ENCODE results near the gene TBC1D17.

The TBC1D17 gene

DNA sequence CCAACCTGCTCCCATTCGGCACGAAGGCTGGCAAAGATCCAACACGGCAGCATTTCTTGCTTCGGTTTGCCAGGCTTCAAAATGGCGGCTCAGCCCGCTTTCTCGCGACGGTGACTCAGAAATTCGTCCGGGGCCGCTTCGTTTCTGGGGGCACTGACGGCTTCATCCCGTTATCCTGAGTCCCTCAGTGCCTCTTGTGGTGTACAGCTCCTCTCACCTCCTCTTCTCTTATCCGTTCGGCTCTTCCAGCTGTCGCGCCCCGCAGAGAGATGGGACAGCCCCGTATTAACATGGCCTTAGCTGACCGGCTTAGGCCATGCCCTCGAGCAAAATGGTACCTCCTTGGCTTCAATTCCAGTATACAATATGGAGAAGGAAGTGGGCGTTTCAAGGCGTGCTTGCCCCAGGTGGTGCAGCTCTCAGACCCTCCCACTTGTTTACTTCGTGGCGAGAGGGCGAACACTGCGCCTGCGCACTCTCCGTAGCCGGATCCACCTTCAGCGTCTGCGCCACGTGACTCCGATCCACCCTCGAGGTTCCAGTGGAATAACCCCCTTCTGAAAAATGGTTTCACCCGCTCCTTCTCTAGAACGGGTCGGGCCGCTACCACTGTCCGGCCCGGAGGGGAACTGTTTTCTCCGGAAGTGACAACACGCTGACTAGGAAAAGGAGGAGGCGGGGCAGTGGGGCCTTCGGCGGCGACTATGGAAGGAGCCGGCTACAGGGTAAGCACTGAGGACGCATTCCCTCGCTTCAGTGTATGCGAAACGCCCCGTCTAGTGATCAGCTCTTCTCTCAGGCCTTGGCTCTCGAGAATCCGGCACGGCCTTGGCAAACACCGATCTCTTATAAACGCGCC lies at the start of gene TBC1D17, which contains the start of gene AKT1S1:
TBC1D17 (plus strand) TSS at position 683 of the 859 bp plus-strand sequence; CDS start at position 705, 22 bp downstream.
AKT1S1 (minus strand) TSS at position 336 of the 859 bp plus-strand sequence. CDS start 4,060 bp downstream, outside the sequence.
- DNase-seq (ENCODE audit: low spot score): peak; percentile 100

DNA sequence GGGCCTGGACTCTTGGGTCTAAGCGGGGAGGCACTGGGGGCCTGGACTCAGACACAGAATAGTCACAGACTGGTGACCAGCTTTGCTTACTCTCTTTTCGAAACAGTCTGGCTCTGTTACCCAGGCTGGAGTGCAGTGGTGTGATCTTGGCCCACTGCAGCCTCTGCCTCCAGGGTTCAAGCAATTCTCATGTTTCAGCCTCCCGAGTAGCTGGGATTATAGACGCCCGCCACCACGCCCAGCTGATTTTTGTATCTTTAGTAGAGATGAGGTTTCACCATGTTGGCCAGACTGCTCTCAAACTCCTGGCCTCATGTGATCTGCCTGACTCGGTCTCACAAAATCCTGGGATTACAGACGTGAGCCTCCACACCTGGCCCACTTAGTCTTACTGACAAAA lies 48.3 kb upstream of the TBC1D17 start:
- no peak for DNase-seq (ENCODE audit: low spot score)

DNA sequence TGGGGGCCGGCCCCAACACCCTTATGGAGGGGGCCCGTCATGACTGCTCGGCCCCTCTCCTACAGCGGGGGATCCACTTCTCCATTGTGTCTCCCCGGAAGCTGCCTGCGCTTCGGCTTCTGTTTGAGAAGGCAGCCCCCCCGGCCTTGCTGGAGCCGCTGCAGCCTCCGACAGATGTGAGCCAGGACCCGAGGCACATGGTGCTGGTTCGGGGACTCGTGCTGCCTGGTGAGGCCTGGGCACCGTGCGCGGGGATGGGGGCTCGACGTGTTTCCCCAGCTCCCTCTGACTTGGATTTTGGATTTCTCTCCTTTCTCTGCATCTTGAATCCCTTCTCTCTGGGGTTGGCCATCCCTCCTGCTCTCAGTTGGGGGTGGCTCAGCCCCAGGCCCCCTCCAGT lies 47.8 kb upstream of the TBC1D17 start:
- no peak for DNase-seq (ENCODE audit: low spot score)

DNA sequence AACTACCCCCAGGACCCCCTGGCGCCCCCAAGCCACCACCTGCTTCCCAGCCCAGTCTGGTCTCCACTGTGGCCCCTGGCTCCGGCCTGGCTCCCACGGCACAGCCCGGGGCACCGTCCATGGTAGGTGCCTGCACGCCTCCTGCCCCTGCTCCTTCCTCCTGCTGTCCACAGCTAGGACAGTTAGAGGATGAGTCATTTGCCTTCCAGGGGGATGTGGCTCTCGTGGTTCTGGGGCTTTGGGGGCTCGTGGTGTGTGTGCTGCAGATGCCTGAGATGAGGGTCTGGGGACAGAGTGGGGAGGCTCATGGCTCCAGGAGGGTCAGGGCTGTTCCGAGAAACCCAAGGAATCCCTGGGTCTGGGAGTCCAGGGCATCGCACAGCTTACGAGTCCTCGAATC lies 46.7 kb upstream of the TBC1D17 start:
- DNase-seq (ENCODE audit: low spot score): no peak

DNA sequence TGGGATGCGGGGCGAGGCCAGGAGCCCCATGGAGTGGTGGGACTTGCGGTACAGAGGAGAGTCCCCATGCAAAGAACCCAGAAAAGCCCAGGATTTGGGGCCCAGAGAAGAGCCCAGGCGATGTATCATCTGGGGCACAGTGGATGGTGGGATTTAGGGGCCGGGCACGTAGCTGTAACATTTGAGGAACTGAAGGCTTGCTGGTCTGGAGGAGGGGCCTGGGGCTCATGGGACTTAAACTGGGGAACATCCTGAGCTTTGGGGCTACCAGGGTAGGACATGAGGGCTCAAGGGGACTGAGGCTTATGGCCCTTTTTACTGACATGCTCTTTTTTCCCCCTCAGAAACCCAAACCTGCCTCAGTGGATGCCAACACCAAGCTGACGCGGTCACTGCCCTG lies 45.9 kb upstream of the TBC1D17 start:
- no peak for DNase-seq (ENCODE audit: low spot score)

DNA sequence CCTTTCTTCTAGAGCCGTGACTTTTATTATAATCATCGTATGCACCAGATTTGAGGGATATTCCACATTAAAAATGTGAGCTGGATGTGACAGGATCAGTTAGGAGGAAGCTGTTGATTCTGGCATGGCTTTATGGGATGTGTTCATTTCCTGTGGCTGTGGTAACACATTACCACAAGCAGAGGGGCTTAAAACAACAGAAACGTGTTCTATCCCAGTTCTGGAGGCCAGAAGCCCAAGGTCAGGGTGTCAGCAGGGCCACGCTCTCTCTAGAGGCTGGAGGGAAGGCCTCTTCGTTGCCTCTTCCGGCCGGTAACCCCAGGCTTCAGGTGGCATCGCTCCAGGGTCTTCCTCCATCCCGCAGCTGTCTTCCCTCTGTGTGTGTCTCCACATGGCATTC lies 44.9 kb upstream of the TBC1D17 start:
- DNase-seq (ENCODE audit: low spot score): no peak

DNA sequence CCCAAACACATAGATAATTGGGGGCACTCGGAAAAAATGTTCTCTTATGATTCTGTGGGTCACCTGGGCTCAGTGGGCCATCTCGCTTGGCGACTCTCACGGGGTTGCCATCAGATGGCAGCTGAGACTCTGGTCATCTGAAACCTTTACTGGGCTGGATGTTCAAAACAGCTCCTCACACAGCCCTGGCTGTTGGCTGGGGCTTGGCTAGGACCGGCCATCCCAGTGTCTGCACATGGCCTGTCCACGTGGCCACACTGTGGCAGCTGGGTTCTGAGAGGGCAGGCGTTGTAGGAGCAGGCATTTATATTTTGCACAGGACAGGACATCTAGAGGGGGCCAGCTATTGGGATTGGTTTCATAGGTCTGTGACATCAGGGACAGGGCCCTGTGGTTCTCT lies 43.9 kb upstream of the TBC1D17 start:
- no peak for DNase-seq (ENCODE audit: low spot score)

DNA sequence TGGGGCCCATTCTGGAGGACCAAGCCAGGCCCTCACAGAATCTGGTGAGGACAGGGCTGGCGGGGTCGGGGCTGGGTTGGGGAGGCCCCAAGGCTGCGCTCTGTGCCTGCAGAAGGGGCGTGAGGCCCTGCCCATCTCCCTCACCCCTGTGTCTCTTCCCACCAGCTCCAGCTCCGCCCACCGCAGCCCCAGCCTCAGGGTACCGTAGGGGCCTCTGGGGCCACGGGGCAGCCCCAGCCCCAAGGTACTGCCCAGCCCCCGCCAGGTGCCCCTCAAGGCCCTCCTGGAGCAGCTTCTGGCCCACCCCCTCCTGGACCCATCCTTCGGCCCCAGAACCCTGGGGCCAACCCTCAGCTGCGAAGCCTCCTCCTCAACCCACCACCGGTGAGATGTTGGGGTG lies 41.9 kb upstream of the TBC1D17 start:
- no peak for DNase-seq (ENCODE audit: low spot score)

DNA sequence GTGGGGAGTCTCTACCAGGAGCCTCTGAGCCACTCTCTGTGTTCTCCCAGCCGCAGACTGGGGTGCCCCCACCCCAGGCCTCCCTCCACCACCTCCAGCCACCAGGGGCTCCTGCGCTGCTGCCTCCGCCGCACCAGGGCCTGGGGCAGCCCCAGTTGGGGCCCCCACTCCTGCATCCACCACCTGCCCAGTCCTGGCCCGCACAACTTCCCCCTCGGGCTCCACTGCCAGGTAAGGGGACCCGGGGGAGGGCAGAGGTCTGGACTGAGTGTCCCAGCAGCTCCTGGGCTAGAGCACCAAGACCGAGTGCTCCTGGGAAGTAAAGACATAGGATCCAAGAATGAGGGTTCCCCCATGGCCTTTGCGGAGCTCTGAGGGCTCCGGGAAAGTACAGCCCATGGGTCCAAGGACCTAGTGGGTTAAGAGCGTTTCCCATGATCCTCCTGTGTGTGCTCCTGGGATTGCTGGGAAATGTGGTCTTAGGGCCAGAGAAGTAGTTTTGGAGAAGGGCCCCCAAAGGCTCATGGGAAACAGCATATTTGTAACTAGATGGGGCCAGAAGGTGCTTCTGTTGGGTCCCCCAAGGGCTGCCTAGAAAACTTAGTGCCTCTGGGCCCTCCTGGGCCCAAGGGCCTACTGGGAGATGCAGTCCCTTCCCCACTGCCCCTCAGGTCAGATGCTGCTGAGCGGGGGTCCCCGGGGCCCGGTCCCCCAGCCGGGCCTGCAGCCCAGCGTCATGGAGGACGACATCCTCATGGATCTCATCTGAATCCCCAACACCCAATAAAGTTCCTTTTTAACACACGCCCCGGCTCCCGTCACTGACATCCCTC lies 41.1 kb upstream of the TBC1D17 start:
- DNase-seq (ENCODE audit: low spot score): no peak

DNA sequence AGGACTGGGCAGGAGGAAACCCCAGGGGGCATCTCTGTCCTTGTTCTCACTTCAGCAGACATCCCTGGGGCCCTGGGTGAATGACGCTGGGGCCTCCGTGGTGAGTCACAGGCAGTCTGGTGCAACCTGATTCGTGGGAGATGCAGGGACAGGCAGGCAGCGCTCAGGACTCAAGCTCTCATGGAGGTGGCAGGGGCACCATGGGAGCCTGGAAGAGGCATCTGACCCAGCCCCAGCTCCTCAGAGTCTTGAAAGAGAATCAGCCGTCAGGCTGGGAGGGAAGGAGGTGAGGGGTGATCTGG lies 40.5 kb upstream of the TBC1D17 start:
- DNase-seq (ENCODE audit: low spot score): no peak

DNA sequence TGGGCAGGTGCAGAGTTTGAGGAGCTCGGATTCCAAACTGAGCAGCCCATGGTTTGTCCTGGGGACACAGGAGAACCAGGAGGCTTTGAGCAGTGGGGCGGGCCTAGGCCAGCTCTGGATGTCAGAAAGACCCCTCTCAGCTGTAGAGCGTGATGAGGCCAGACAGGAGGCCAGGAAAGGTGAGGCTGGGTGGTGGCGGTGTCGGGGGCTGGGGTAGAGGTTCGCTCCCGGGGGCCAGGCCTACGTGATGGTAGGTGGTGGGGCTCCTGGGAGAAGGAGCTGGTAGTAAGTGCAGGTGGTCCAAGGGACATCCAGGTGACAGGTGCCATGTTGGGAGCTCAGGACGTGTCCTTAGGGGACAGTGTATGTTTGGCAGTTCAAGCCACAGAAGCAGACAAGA lies 40.1 kb upstream of the TBC1D17 start:
- DNase-seq (ENCODE audit: low spot score): no peak

DNA sequence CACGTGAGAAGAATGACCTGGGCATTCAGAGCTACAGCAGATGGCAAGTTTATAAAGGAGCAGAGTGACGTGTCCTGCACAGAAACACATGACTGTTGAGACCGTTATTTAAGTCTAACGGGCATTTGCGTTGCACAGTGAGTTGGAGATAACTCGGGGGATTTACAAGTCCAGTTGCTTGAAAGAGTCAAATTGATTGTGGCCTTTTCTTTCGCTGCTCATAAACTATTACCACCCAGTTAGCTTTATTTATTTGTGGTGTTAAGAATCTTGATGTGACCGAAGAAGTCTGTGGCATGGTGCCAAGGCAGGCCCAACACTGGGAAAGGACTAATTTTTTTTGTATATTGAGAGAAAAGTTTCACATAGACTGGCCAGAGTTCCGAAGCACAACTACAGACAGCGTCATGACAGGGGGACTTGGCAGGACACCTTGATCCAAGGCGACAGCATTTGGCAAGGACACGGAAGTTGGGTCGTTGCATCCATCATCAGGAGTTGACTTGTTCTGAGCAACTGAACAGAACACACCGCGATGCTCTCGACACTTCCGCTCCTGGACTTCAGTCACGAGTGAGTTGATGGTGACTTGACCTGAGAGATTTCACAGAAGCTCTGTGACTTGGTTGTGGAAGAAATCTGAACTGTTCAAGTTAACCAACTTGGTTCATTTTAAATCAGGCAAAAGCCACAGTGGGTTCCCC lies 38.5 kb upstream of the TBC1D17 start:
- no peak for DNase-seq (ENCODE audit: low spot score)

DNA sequence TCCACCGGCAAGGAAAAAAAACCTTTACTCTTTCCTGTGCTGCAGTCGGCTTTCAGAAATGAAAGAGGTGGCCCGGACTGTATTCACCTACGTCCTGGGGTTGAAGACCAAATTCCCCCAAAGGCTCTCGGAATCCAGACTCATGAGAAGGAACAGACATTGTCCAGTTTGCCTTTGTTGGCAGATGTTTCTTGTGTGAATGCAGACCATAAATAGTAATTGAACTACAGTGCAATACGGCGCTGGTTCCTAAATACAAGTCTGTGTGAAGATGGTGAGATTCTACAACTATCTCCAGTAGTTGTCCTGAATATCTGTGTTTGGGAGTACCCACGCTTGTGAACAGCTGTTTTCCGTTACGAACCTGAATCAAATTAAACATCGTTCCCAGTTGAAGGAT lies 37.8 kb upstream of the TBC1D17 start:
- DNase-seq (ENCODE audit: low spot score): no peak

DNA sequence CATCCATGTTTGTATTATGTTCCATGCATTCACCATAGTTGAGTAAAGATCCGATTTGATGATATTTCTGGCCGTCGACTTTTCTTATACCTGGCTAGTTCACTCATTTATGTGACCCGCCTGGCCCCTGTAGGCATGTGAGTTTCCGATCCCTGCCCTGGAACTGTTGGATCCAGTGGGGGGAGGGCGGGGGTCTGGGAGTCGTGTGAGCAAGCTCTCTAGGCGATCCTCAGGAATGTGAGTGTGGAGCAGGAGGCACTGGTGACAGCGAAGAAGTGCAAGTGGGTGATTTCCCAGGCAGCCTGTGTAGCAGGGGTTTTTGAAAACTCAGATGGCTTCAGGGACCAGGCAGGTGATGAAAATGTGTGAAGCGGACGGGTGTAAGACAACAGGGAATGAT lies 37.2 kb upstream of the TBC1D17 start:
- no peak for DNase-seq (ENCODE audit: low spot score)

DNA sequence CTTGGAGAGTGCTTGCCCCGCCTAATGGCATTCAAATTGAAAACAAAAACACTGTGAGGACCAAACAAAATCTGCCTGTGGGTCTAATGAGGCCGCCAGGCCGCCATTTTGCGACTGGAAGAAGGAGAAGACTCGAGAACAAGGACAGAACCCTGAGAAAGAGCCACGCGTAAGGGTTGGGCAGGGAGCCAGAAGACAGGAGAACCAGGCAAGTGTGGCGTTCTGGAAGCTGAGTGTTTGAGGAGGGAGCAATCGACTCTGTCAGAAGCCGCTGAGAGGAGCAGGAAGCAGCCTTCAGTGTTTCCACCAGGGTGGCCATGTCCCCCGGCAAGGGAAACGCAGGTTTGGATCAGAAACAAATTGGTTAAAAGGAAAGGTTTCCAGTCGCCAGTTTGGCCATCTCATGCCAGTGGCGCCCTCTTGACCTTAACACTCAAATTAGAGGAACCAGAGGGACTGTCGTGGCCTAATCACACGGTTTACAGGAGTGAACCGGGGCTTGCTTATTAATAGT lies 36.7 kb upstream of the TBC1D17 start:
- no peak for DNase-seq (ENCODE audit: low spot score)

DNA sequence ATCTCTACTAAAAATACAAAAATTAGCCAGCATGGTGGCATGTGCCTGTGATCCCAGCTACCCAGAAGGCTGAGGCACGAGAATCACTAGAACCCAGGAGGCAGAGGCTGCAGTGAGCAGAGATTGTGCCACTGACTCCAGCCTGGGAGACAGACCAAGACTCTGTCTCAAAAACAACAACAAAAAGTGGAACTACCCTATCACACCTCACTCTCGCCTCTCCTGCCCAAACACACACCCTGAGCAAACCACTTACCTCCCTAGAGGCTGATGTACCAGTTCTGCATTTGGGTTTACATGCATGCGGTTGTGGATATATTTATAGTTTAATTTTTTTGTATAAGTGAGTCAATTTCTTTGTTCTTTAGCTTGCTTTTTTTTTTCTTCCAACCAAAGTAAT lies 34.2 kb upstream of the TBC1D17 start:
- DNase-seq (ENCODE audit: low spot score): no peak

DNA sequence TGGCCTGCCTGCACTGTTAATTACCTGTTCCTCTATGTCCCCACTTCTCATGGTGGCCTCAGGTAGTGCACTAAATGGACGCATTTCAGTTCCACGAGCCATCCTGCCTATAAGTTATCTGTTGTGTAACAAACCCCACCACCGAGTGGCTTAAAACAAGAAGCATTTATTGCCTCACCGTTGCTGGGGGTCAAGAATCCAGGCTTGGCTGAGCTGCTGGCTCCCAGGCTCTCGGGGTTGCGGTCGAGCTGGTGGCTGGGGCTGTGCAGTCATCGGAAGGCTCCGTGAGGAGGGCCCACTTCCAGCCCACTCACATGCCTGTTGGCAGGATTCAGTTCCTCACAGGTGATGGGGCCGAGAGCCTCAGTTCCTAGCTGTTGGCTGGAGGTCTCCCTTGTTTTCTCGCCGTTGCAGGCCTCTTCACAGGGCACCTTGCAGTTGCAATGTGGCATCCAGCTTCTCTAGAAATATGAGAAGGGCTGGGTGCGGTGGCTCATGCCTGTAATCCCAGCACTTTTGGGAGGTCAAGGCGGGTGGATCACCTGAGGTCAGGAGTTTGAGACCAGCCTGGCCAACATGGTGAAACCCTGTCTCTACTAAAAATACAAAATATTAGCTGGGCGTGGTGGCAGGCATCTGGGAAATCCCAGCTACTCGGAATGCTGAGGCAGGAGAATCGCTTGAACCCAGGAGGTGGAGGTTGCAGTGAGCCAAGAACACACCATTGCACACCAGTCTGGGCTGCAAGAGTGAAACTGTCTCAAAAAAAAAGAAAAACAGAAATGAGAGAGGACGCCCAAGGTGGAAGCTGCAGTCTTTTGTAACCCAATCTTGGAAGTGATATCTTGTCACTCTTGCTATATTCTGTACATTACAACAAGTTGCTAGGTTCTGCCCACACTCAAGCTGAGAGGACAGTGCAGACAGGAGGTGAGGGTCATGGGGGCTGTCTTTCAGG lies 33.1 kb upstream of the TBC1D17 start:
- no peak for DNase-seq (ENCODE audit: low spot score)

DNA sequence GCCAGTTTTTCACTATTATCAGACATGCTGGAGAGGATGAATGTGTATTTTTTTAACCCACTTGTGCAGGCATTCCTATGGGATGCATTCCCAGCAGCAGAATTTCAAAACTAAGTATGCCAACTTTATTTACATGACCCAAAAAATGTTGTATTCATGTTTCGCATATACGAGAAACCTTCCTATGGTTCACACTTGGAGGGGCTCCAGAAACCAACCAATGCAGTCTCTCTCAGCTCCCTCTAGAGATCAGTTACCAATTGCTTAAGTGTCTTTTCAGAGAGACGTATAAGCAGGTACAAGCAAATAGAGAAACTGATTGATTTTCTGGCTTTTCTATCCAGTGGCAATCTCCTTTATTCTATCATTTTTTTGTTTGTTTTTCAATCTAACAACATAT lies 32.1 kb upstream of the TBC1D17 start:
- DNase-seq (ENCODE audit: low spot score): no peak

DNA sequence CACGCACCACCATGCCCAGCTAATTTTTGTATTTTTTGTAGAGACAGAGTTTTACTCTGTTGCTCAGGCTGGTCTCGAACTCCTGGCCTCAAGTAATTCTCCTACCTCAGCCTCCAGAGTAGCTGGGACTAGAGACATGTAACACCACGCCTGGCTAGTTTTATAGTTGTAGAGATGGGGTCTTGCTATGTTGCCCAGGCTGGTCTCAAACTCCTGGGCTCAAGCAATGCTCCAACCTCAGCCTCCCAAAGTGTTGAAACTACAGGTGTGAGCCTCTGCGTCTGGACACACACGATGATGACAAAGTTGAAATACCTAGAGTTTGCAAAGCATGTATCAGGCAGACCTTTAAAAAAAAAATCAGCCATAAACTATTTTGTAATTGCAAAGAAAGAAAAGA lies 31.1 kb upstream of the TBC1D17 start:
- DNase-seq (ENCODE audit: low spot score): no peak

DNA sequence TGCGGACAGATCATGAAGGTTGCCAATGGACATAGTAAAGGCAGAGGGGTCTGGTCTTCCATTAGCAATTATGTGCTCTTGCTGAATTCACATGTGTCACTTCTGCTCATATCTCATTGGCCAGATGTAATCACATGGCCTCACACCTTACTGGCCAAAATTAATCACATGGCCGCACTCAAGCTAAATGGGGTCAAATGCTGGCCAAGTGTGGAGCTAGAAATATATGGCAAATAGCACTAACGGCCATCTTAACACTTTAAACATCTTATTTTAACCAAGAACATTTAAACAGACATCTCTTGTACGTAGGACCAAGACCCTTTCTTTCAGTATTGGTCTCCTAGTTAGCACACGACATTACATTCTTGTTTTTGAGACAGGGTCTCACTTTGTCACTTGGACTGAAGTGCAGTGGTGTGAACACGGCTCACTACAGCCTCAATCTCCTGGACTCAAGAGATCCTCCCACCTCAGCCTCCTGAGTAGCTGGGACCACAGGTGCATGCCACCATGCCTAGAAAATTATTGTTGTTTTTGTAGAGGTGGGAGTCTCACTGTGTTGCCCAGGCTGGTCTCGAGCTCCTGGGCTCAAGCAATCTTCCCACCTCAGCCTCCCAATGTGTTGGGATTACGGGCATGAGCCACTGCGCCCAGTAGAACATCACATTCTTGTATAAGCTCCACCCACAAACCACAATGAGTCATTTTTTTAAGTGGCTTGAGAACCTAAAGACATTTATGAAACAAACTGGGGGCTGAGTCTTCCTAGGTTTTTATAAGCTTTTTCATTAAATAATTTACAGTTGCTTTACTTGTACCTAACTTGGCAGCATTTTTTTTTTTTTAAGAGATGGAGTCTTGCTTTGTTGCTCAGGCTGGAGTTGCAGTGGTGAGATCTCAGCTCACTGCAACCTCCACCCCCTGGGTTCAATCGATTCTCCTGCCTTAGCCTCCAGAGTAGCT lies 29.5 kb upstream of the TBC1D17 start:
- peak; percentile 54 for DNase-seq (ENCODE audit: low spot score)
